Right cardiac atrium (tissue), 5 donors: ENCODE measurements around the gene BLTP3B. TPM values are rescaled to one million over a fixed set of nuclear protein-coding genes. Genes with fewer than 3 reads are reported as not detected.
A peak's percentile ranks its signal among the peaks of the same experiment; 100 is the strongest.

Source experiments
- ATAC-seq, 2 donors: fragments of 200-7000 bp; cut with Tn5 transposase; one replicate each; pipeline versions ENCODE4 v1.8.0 to v1.9.1; 2020; ENCODE audit warnings: moderate library complexity in 2 of 2, mild to moderate bottlenecking in 1 of 2
- DNase-seq, 3 donors: peaks; one replicate each; pipeline ENCODE4 v3.0.0-alpha.2; 2020
- H3K27ac ChIP-seq: one replicate; pipeline ENCODE4 v1.5.1; 2013; ENCODE audit warnings: mild to moderate bottlenecking, low read length, control low read depth, moderate library complexity
- H3K27me3 ChIP-seq: one replicate; pipeline ENCODE4 v1.6.1; 2013; ENCODE audit not compliant: control insufficient read depth, insufficient read depth
- H3K4me1 ChIP-seq: one replicate; pipeline ENCODE4 v1.6.1; 2013; ENCODE audit warnings: low read length; ENCODE audit not compliant: control insufficient read depth, insufficient read depth
- H3K4me3 ChIP-seq: one replicate; pipeline ENCODE4 v1.5.1; 2013; ENCODE audit warnings: low read length, control low read depth
- H3K9me3 ChIP-seq: one replicate; pipeline ENCODE4 v1.6.1; 2013; ENCODE audit warnings: low read length; ENCODE audit not compliant: control insufficient read depth
- WGBS: extraction: QIAGEN DNeasy Blood & Tissue Kit; methylation state at CpG from one replicate; pipeline ENCODE4 v1.1.7; 2013; 5-methylcytosine and 5-hydroxymethylcytosine counted together
- intact Hi-C, 4 donors: fragments of 100-400 bp; cut with DNase I; formaldehyde crosslinking; loops; one replicate each; pipeline versions ENCODE4 v1.11.0 to v1.14.0; 2022 to 2023
- polyA plus RNA-seq: library from polyadenylated mRNA; stranded (reverse); fragments of 200-250 nt; gene quantifications from one replicate; pipeline ENCODE4 v1.2.3, GENCODE V29; 2013
- total RNA-seq, 4 donors: library from RNA; stranded (reverse); fragmentation: NEBNext Ultra II Directional; extraction: Animal tissue kit (Norgen Biotek cat#: 25700); gene quantifications; one replicate each; pipeline ENCODE4 v1.2.1, GENCODE V29; 2021
- donor health status: healthy with polysubstance abuse.
- donor health status: DM: no; HTN: yes; CAD: no.
- donor health status: DM: no; HTN: no; CAD: no.
- donor health status: DM: no; HTN: yes; CAD: no; lungs with severe emphysema.
- donor health status: DM: yes; HTN: yes; CAD: no.

BLTP3B gene
- total and polyA plus RNA-seq, 5 donors = 6.5 to 20.1 (median 15.2) TPM

DNA sequence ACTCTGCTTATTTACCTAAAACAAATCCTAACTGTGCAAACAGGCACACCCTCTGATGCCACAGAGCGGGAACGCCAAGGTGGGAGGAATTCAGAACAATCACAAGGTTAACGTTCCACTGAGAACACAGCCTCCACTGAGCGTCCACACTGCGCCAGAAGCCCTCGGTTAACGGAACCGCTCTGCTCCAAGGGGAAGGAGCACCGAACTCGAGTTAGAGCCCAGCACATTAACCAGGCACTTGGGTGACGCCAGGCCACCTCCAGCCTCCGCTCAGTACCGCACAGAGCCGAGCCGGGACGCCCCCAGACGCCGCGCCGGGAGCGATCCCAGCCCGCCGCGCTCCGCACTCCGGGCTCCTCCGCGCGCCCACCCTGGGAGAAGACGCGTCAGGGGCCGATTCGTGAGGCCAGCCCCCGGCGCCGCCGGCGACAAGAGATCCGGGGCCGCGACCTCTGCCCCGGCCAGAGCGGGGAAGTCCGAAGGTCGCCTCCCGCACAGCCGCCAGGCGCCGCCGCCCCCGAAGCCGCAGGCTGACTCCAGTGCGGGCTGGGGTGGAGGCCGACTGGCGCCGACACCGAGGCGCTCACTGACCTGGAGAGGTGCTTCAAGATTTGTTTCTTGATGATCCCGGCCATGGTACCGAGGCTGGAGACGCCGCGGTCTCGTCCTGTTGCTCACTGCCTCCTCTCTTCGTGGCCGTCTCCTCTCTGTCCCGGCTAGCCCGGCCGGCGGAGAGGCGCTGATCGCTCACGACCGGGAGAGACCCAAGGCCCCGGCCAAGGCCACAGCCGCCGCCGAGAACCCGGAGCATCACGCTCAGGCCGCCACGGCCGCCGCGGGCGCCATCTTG, 450 bp downstream of the BLTP3B start:
- peaks cover 2% of the 10 kb centered on the region for H3K4me1 ChIP-seq
- DNase-seq = peak; percentile 47 to 79 (median 78)
- H3K27me3 ChIP-seq = no peaks in the 10 kb centered on the region
- H3K27ac ChIP-seq = peak overlapping the region; percentile 97
- peak; percentile 73 to 78 for ATAC-seq
- no peaks in the 10 kb centered on the region for H3K9me3 ChIP-seq
- intact Hi-C loops = loop anchor here in 1 of 4 donors (5.0 kb wide), 1 partner anchor 60 kb away; the partner anchor contains the start of gene ACTR6
- peak overlapping the region; percentile 95 for H3K4me3 ChIP-seq
- under 1% methylated on average over 86 of the region's 86 CpGs for whole genome bisulfite sequencing

DNA sequence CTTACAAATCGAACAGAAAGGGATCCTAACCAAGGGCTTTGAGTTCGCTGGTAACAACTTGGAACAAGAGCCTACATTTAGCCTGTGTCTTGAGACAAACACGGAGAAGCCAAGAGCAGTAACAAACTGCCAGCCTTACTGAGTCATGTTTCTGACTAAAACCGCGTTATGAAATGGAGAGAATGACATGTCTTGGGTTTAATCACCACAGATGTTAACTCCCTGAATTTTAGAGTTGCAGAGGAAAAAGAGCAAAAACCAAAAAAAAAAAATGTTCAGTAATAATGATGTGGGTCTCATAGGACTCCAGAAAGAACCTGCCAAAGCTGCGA, 1.0 kb downstream of the BLTP3B start:
- H3K9me3 ChIP-seq = no peaks in the 10 kb centered on the region
- DNase-seq (peak in 1 of 3 donors; percentile 37), ATAC-seq (peak; percentile 42 to 54)
- H3K4me3 ChIP-seq = peak overlapping the region; percentile 95
- peaks cover 2% of the 10 kb centered on the region for H3K4me1 ChIP-seq
- 13% methylated on average over 6 of the region's 6 CpGs for WGBS
- intact Hi-C loops = loop anchor here in 1 of 4 donors (5.0 kb wide), 1 partner anchor 61 kb away; the partner anchor contains the start of gene ACTR6
- H3K27ac ChIP-seq = peak overlapping the region; percentile 97
- H3K27me3 ChIP-seq = no peaks in the 10 kb centered on the region

DNA sequence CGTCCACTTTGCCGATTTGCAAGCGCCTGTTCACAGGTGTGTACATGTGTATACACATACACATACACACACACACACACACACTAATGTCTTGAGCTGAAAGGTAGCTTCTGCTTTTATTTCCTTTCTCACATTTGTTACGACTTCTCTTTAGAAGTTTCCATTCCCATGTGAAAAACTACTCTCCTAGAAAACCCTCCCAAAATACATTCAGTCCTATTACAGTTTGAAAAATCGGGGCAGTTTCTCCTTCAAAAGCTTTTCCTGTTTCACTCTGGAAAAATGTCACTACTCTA, 3.9 kb downstream of the BLTP3B start:
- no peak for ATAC-seq
- H3K9me3 ChIP-seq = no peaks in the 10 kb centered on the region
- WGBS = 70% methylated on average over 5 of the region's 5 CpGs
- no peak overlapping the region for H3K27ac ChIP-seq
- no peak for DNase-seq
- H3K4me1 ChIP-seq = peaks cover 2% of the 10 kb centered on the region
- H3K27me3 ChIP-seq = no peaks in the 10 kb centered on the region
- no peak overlapping the region for H3K4me3 ChIP-seq
- intact Hi-C loops = no loop called here

DNA sequence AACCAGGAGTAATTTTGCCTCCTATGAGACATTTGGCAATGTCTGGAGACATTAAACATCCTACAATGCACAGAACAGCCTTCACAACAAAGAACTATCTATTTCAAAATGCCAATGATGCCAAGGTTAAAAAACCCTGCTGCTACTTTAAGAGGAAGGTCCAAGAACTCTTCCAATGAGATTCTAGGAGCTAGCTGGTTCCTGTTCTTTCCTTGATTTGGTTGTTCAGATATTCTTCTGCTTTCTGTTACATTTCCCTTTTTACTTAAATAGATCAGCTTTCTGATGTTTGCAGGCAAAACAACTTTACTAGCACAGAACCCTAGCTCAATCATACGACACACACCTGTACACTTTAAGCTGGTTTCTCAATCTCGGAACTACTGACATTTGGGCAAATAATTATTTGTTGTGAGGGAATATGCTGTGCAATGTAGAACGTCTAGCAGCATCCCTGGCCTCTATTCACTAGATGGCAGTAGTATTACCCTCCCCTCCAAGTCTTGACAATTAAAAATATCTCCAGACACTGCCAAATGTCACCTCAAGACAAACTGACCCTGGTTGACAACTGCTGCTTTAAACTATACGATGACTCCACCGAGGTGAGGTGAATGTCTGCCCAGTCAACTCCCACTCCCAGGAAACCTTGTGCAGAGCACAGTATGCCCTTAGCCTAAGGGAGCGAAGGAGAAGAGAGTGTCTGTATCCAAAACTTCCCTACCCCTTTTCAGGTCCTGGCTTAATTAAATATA, 4.4 kb downstream of the BLTP3B start:
- ATAC-seq (no peak), DNase-seq (no peak)
- H3K27ac ChIP-seq = no peak overlapping the region
- intact Hi-C loops = no loop called here
- 34% methylated on average over 6 of the region's 6 CpGs for WGBS
- no peaks in the 10 kb centered on the region for H3K9me3 ChIP-seq
- no peaks in the 10 kb centered on the region for H3K27me3 ChIP-seq
- no peak overlapping the region for H3K4me3 ChIP-seq
- H3K4me1 ChIP-seq = peaks cover 2% of the 10 kb centered on the region

DNA sequence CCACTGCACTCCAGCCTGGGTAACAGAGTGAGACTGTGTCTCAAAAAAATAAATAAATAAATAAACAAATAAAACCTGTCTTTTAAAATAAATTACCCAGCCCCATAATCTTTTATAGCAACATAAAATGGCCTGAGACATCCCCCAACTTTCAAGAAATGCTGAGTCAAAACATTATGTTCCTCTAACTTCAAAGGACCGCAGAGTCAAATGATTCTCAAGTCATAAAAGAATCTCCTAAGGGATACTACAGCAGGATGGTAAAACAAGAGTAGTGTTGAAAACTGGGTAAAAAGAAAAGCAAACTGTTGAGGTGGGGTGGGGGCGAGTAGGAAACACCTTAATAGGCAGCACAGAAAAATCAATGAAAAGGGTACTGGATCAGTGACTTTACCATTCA, 9.5 kb downstream of the BLTP3B start:
- ATAC-seq (no peak), DNase-seq (no peak)
- WGBS = 91% methylated on average over 2 of the region's 2 CpGs
- Histone ChIP-seq H3K4me3 (no peak overlapping the region), H3K4me1 (no peaks in the 10 kb centered on the region), H3K27ac (no peak overlapping the region), H3K27me3 (no peaks in the 10 kb centered on the region), H3K9me3 (no peaks in the 10 kb centered on the region)
- intact Hi-C loops = no loop called here

DNA sequence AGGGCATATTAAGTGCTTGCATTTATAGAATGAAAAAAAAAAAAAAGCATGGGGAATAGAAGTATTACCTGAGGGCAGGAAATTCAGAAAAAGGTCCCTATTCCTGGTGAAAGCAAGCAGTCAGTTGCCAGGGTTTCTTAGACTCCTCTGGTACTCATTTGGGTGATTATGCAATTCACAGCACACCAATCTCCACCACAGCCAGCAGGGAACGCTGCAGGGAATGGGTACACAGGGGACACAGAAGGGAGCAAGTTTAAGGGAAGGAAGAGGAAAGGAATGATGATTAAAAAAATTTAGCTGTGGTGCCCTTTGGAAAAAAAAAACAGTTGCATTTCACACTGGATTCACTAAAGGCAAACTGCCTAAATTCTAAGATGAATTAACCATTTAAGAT, 14.2 kb downstream of the BLTP3B start:
- H3K27ac ChIP-seq = no peak overlapping the region
- WGBS = 20% methylated on average over 1 of the region's 1 CpG
- intact Hi-C loops = no loop called here

DNA sequence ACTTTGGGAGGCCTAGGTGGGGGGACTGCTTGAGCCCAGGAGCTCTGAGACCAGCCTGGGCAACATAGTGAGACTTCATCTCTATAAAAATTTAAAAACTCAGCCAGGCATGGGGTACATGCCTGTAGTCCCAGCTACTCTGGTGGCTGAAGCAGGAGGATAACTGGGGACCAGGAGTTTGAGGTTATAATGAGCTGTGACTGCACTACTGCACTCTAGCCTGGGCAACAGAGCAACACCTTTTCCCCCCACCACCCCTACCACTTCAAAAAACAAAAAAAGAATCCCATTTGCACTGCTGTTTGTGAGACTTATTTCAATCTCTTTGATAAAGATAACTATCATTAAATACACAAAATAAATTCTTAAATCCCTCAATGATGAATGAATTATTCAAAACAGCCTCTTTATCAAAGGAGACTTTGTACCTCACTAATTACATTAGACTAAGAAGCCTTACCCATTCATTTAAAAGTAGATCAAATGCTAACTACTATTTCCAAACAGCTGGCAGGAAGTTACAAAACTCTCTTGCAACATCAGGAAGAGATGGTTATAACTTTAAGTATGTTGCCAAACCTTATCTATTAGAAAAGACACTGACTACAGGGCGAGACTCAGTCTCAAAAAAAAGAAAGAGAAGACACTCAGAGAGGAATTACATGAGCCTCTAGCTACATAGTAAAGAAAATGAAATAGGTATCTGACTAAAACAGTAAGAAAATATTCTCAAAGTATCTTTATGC, 14.7 kb downstream of the BLTP3B start:
- no peak for DNase-seq
- H3K4me3 ChIP-seq = no peak overlapping the region
- no peaks in the 10 kb centered on the region for H3K27me3 ChIP-seq
- H3K4me1 ChIP-seq = peaks cover 6% of the 10 kb centered on the region
- intact Hi-C loops = no loop called here
- peak; percentile 73 to 85 for ATAC-seq
- 6% methylated on average over 1 of the region's 1 CpG for WGBS
- no peaks in the 10 kb centered on the region for H3K9me3 ChIP-seq
- peak overlapping the region; percentile 78 for H3K27ac ChIP-seq

More for the DNA sequence above, 14.2 kb downstream of the BLTP3B start:
- Histone ChIP-seq H3K27me3 (no peaks in the 10 kb centered on the region), H3K9me3 (no peaks in the 10 kb centered on the region), H3K4me1 (peaks cover 6% of the 10 kb centered on the region), H3K4me3 (no peak overlapping the region)
- peak in 2 of 3 donors; percentile 42 to 66 for DNase-seq
- ATAC-seq = peak; percentile 85 to 89

DNA sequence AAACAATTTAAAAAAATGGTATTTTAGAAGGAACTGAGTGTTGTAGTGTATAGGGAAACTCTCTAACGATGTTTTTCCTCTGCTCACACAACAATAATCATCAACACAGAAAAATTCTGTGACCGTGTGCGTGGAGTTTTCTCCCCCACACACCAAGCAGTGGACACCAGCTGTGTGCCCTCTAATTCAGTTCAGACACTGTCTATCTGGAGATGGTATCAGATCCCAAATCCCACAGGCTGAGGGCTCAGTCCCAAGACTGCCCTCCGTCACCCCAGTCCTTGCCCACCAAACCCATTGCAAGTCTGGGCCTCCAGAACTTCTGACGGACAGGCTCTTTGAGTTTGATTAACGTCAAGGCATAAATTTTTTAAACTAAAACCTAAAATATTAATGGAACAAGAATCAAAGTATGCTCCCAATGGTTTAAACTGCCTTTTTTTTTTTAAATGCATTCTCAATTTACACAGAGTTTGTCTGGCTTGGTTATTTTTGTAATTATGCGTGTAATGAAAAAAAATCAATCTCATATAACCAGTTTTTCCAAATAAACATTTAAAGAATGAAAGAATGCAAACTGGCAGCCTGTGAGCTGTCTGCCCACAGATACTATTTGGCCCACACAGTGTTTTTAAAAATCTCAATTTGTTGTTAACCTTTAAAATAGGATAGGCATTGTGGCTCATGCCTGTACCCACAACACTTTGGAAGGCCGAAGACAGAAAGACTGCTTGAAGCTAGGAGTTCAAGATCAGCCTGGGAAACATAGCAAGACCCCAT, 19.2 kb downstream of the BLTP3B start:
- DNase-seq (no peak), ATAC-seq (no peak)
- H3K4me1 ChIP-seq = peaks cover 8% of the 10 kb centered on the region
- intact Hi-C loops = no loop called here
- 86% methylated on average over 8 of the region's 8 CpGs for WGBS
- H3K27ac ChIP-seq = no peak overlapping the region
- no peak overlapping the region for H3K4me3 ChIP-seq
- no peaks in the 10 kb centered on the region for H3K9me3 ChIP-seq
- H3K27me3 ChIP-seq = no peaks in the 10 kb centered on the region

DNA sequence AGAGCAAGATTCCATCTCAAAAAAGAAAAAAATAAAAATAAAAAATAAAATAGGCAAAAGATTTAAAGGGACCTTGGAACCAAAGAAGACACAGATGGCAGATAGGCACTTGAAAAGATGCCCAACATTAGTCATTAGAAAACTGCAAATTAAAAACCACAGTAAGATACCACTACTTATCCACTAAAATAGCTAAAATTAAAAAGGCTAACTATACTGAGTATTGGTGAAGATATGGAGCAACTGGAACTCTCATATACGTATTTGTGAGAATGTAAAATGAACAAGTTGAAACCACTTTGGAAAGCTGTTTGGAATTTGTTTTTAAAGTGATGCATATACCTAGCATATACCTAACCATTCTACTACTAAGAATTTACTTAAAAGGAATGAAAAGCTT, 22.3 kb downstream of the BLTP3B start:
- no peak for ATAC-seq

DNA sequence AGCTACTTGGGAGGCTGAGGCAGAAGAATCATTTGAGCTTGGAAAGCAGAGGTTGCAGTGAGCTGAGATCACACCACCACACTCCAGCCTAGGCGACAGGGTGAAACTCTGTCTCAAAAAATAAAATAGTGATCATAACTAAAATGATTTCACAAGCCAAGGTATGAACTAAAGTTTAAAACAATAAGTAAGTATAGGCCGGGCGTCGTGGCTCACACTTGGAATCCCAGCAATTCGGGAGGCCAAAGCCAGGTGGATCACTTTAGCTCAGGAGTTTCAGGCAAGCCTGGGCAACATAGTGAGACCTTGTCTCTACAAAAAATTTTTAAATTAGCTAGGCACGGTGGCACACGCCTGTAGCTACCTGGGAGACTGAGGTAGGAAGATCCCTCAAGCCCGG, 27.4 kb downstream of the BLTP3B start:
- intact Hi-C loops = no loop called here
- 97% methylated on average over 8 of the region's 8 CpGs for WGBS
- H3K4me1 ChIP-seq = no peaks in the 10 kb centered on the region

More for the DNA sequence above, 22.3 kb downstream of the BLTP3B start:
- intact Hi-C loops = no loop called here
- H3K9me3 ChIP-seq = no peaks in the 10 kb centered on the region
- 100% methylated on average over 1 of the region's 1 CpG for WGBS
- DNase-seq = no peak
- H3K4me1 ChIP-seq = peaks cover 2% of the 10 kb centered on the region
- no peak overlapping the region for H3K4me3 ChIP-seq
- H3K27me3 ChIP-seq = no peaks in the 10 kb centered on the region
- no peak overlapping the region for H3K27ac ChIP-seq

More for the DNA sequence above, 27.4 kb downstream of the BLTP3B start:
- DNase-seq = no peak
- ATAC-seq = no peak
- H3K27me3 ChIP-seq = no peaks in the 10 kb centered on the region
- no peaks in the 10 kb centered on the region for H3K9me3 ChIP-seq
- no peak overlapping the region for H3K4me3 ChIP-seq
- no peak overlapping the region for H3K27ac ChIP-seq
